Measurements from ENCODE around the gene MIF.
"Not testable (repeated sequence)": the region's sequence is repeated elsewhere in the genome, so short reads cannot be mapped to it uniquely, and the experiment has no call there.

The MIF gene

DNA sequence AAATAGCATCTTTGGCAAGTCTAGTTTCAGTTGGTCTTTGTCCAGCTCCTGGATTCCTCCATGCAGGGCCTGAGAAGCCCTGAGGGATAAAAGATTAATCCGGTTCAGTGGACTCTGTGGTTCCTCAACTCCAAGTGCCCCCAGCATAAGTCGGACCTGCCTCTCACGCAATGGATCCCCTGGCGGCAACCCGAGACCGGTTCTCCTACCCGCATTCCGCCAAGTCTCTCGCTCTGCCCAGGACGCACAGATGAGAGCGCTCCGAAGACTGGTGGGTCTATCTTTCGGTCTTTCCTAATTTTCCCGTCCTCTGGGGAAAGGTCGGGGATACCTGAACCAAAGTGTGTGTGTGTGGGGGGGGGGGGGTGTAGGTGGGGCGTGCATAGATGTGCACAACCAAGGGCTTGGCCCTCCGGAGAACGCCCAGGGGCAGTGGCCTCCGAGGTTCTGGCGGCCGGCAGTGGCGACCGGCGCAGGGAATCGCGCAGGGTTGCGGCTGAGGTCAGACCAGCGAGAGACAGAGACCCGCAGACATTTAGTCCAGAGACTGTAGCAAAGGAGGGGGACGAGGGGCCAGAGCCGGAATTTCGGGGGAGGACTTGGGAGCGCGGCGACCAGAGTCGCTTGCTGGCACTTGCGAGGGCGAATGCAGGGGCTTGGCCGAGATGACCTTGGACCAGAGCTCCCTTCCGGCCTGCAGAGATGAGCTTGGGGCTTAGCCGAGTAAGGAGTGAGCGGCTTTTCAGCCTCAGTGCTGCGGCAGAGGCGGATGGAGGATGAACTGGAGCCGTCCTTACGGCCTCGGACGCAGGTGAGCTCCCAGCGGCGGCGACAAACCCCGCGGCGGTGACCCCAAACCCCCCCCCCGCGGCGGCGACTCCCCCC is 37.2 kb upstream of the MIF start:
- H3K36me3 ChIP-seq (ENCODE audit: control insufficient read depth in 5 of 5, insufficient read depth in 5 of 5, low read length in 5 of 5), result no peaks in the 10 kb centered on the region
- peak overlapping the region in 4 of 5 donors; percentile 60 to 95 (median 77) for H3K9ac ChIP-seq (ENCODE audit: low read length in 5 of 5)
- H3K9me3 ChIP-seq (ENCODE audit: control insufficient read depth in 5 of 5, low read length in 5 of 5), result no peaks in the 10 kb centered on the region
- H3K27ac ChIP-seq (ENCODE audit: low read depth, low read length), result peak overlapping the region; percentile 67
- H3K4me1 ChIP-seq (ENCODE audit: control insufficient read depth in 5 of 5, insufficient read depth in 5 of 5, low read length in 5 of 5), result peaks cover 2 to 22% (median 20%) of the 10 kb centered on the region in 5 donors
- no peaks in the 10 kb centered on the region for H3K27me3 ChIP-seq (ENCODE audit: control insufficient read depth in 5 of 5, insufficient read depth in 4 of 5, low read length in 5 of 5)
- H3K4me3 ChIP-seq (ENCODE audit: low read depth in 1 of 5, low read length in 5 of 5), result peak overlapping the region; percentile 71 to 85 (median 83)

DNA sequence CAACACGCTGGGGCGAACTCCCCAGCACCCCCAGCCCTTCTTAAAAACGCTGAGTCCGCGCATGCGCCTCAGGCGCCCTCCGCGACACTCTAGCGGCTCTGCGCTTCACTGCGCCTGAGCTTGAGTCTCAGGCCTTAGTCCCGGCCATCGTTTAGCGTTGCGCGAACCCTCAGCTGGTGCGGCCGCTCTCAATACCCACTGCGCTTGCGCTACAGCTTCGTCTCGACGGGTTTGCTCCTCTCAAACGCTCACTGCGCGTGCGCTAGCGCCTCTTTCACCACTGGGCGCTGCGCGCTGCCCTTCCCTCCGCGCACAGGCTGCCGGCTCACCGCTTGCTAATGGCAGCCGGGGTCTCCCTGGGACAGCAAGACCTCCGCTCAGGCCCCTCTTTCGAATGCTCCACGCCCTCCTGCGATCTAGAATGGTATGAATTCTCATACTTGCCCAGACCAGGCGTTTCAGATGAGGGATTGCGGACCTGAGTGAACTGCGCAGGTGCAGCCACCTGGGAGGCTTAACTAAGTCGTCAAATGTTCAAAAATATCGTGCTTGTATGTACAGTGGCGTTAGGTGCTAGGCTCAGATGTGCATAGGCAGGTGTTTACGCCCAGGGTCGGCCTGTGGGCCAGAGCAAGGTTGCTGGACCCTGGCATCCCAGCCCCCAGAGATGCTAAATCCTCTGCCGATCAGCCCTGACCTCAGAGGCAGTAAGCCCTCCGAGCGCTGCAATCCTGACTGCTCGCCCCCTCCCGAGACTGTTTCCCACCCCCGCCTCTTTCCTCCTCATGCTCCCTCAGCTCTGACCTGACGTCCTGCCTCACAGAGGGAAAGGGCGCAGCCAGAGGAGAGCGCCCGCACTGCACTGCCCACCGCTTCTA is 36.3 kb upstream of the MIF start, which contains the start of gene SLC2A11:
TSS of gene SLC2A11 (plus strand) at position 270 of the 878 bp plus-strand sequence. CDS start at position 395, 125 bp downstream.
- Histone ChIP-seq H3K4me3 (ENCODE audit: low read depth in 1 of 5, low read length in 5 of 5) (peak within 1 kb of the TSS; percentile 71 to 93 (median 84)), H3K27me3 (ENCODE audit: control insufficient read depth in 5 of 5, insufficient read depth in 4 of 5, low read length in 5 of 5) (no peaks in the 10 kb centered on the region), H3K9ac (ENCODE audit: low read length in 5 of 5) (peak within 1 kb of the TSS; percentile 72 to 95 (median 85)), H3K4me1 (ENCODE audit: control insufficient read depth in 5 of 5, insufficient read depth in 5 of 5, low read length in 5 of 5) (peaks cover 2 to 22% (median 20%) of the 10 kb centered on the region in 5 donors), H3K9me3 (ENCODE audit: control insufficient read depth in 5 of 5, low read length in 5 of 5) (no peaks in the 10 kb centered on the region), H3K36me3 (ENCODE audit: control insufficient read depth in 5 of 5, insufficient read depth in 5 of 5, low read length in 5 of 5) (peaks cover 0 to 3% (median 0%) of the 10 kb centered on the region in 5 donors), H3K27ac (ENCODE audit: low read depth, low read length) (peak within 1 kb of the TSS; percentile 67)

DNA sequence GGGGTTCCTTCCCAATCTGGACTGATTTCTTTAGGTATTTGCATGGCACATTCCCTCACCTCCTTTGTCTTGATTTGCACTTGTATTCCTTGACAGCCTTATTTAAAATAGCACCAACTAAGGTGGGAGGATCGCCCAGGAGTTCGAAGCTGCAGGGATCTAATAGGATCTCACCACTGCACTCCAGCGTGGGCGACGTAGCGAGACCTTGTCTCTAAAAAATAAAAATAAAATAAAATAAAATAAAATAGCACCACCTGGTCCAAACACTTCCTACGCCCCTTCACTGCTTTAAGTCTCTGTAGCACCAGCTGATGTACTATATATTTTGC is 35.7 kb upstream of the MIF start:
- Histone ChIP-seq H3K27ac (ENCODE audit: low read depth, low read length) (no peak overlapping the region), H3K4me3 (ENCODE audit: low read depth in 1 of 5, low read length in 5 of 5) (peak overlapping the region; percentile 71 to 93 (median 84)), H3K9ac (ENCODE audit: low read length in 5 of 5) (peak overlapping the region in 4 of 5 donors; percentile 72 to 91 (median 84)), H3K4me1 (ENCODE audit: control insufficient read depth in 5 of 5, insufficient read depth in 5 of 5, low read length in 5 of 5) (peaks cover 2 to 22% (median 20%) of the 10 kb centered on the region in 5 donors), H3K9me3 (ENCODE audit: control insufficient read depth in 5 of 5, low read length in 5 of 5) (no peaks in the 10 kb centered on the region), H3K36me3 (ENCODE audit: control insufficient read depth in 5 of 5, insufficient read depth in 5 of 5, low read length in 5 of 5) (peaks cover 0 to 8% (median 0%) of the 10 kb centered on the region in 5 donors), H3K27me3 (ENCODE audit: control insufficient read depth in 5 of 5, insufficient read depth in 4 of 5, low read length in 5 of 5) (no peaks in the 10 kb centered on the region)

- Histone ChIP-seq H3K4me1 (ENCODE audit: control insufficient read depth in 5 of 5, insufficient read depth in 5 of 5, low read length in 5 of 5) (peaks cover 2 to 22% (median 20%) of the 10 kb centered on the region in 5 donors), H3K27me3 (ENCODE audit: control insufficient read depth in 5 of 5, insufficient read depth in 4 of 5, low read length in 5 of 5) (no peaks in the 10 kb centered on the region), H3K27ac (ENCODE audit: low read depth, low read length) (no peak overlapping the region), H3K9ac (ENCODE audit: low read length in 5 of 5) (no peak overlapping the region), H3K4me3 (ENCODE audit: low read depth in 1 of 5, low read length in 5 of 5) (no peak overlapping the region), H3K9me3 (ENCODE audit: control insufficient read depth in 5 of 5, low read length in 5 of 5) (no peaks in the 10 kb centered on the region), H3K36me3 (ENCODE audit: control insufficient read depth in 5 of 5, insufficient read depth in 5 of 5, low read length in 5 of 5) (peaks cover 0 to 8% (median 0%) of the 10 kb centered on the region in 5 donors)
Observed at GRCh38 chr22:23859201-23859600, 35.0 kb upstream of the MIF start.

DNA sequence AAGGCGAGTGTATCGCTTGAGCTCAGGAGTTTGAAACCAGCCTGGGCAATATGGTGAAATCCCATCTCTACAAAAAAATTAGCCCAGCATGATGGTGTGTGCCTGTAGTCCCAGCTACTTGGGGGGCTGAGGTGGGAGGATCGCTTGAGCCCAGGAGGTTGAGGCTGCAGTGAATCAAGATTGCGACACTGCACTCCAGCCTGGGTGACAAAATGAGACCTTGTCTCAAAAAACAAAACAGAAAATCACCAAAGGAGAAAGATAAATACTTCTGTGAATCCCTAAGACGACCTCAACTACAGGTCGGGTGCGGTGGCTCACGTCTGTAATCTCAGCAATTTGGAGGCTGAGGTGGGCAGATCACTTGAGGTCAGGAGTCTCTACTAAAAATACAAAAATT is 34.0 kb upstream of the MIF start:
- H3K36me3 ChIP-seq (ENCODE audit: control insufficient read depth in 5 of 5, insufficient read depth in 5 of 5, low read length in 5 of 5); H3K27me3 ChIP-seq (ENCODE audit: control insufficient read depth in 5 of 5, insufficient read depth in 4 of 5, low read length in 5 of 5); H3K9me3 ChIP-seq (ENCODE audit: control insufficient read depth in 5 of 5, low read length in 5 of 5); H3K27ac ChIP-seq (ENCODE audit: low read depth, low read length); H3K9ac ChIP-seq (ENCODE audit: low read length in 5 of 5); H3K4me3 ChIP-seq (ENCODE audit: low read depth in 1 of 5, low read length in 5 of 5): not testable (repeated sequence)
- H3K4me1 ChIP-seq (ENCODE audit: control insufficient read depth in 5 of 5, insufficient read depth in 5 of 5, low read length in 5 of 5), result peaks cover 2 to 22% (median 20%) of the 10 kb centered on the region in 5 donors

- H3K36me3 ChIP-seq (ENCODE audit: control insufficient read depth in 5 of 5, insufficient read depth in 5 of 5, low read length in 5 of 5), result peaks cover 0 to 8% (median 0%) of the 10 kb centered on the region in 5 donors
- H3K9ac ChIP-seq (ENCODE audit: low read length in 5 of 5), result no peak overlapping the region
- H3K9me3 ChIP-seq (ENCODE audit: control insufficient read depth in 5 of 5, low read length in 5 of 5), result no peaks in the 10 kb centered on the region
- H3K27me3 ChIP-seq (ENCODE audit: control insufficient read depth in 5 of 5, insufficient read depth in 4 of 5, low read length in 5 of 5), result no peaks in the 10 kb centered on the region
- no peak overlapping the region for H3K4me3 ChIP-seq (ENCODE audit: low read depth in 1 of 5, low read length in 5 of 5)
- peaks cover 2 to 14% (median 13%) of the 10 kb centered on the region in 5 donors for H3K4me1 ChIP-seq (ENCODE audit: control insufficient read depth in 5 of 5, insufficient read depth in 5 of 5, low read length in 5 of 5)
- H3K27ac ChIP-seq (ENCODE audit: low read depth, low read length), result no peak overlapping the region
Observed at GRCh38 chr22:23862103-23862502, 32.1 kb upstream of the MIF start.

DNA sequence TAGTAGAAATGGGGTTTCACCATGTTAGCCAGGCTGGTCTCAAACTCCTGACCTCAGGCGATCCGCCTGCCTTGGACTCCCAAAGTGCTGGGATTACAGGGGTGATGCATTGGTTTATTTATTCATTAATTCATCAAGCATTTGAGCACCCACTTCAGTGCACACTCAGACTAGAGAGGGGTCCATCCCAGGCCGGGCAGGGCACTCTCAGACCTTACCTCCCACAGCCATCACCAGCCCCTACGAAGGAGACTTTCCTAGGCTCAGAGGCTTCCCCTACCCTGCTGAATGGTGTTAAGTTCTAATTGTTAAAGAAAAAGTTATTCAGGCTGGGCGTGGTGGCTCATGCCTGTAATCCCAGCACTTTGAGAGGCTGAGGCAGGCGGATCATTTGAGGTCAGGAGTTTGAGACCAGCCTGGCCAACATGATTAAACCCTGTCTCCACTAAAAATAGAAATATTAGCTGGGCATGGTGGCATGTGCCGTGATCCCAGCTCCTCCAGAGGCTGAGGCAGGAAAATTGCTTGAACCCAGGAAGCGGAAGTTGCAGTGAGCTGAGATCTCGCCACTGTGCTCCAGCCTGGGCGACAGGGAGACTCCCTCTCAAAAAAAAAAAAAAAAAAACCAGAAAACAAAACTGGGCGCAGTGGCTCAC is 29.6 kb upstream of the MIF start:
- peaks cover 0 to 31% (median 16%) of the 10 kb centered on the region in 5 donors for H3K36me3 ChIP-seq (ENCODE audit: control insufficient read depth in 5 of 5, insufficient read depth in 5 of 5, low read length in 5 of 5)
- H3K9me3 ChIP-seq (ENCODE audit: control insufficient read depth in 5 of 5, low read length in 5 of 5); H3K4me3 ChIP-seq (ENCODE audit: low read depth in 1 of 5, low read length in 5 of 5); H3K27me3 ChIP-seq (ENCODE audit: control insufficient read depth in 5 of 5, insufficient read depth in 4 of 5, low read length in 5 of 5); H3K9ac ChIP-seq (ENCODE audit: low read length in 5 of 5); H3K27ac ChIP-seq (ENCODE audit: low read depth, low read length); H3K4me1 ChIP-seq (ENCODE audit: control insufficient read depth in 5 of 5, insufficient read depth in 5 of 5, low read length in 5 of 5): not testable (repeated sequence)

DNA sequence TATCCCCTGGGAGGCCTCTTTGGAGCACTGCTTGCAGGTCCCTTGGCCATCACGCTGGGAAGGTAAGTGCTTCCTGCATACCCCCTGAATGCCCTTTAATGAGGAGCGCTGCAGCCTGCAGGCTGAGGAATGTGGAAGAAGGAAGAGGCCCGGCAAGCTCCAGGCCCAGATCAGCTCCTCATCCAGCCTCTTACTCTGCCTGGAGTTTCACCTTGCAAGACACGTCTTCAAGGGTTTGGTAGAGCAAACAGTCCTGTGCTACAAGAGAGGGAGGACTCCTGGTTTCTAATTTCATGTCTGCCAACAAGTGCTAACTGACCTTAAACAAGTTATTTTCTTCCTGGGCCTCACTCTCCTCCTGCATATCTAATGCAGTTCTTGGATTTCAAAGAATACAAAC is 25.6 kb upstream of the MIF start:
- Histone ChIP-seq H3K9me3 (ENCODE audit: control insufficient read depth in 5 of 5, low read length in 5 of 5) (no peaks in the 10 kb centered on the region), H3K9ac (ENCODE audit: low read length in 5 of 5) (no peak overlapping the region), H3K27ac (ENCODE audit: low read depth, low read length) (no peak overlapping the region), H3K36me3 (ENCODE audit: control insufficient read depth in 5 of 5, insufficient read depth in 5 of 5, low read length in 5 of 5) (peaks cover 0 to 30% (median 15%) of the 10 kb centered on the region in 5 donors), H3K27me3 (ENCODE audit: control insufficient read depth in 5 of 5, insufficient read depth in 4 of 5, low read length in 5 of 5) (no peaks in the 10 kb centered on the region), H3K4me1 (ENCODE audit: control insufficient read depth in 5 of 5, insufficient read depth in 5 of 5, low read length in 5 of 5) (no peaks in the 10 kb centered on the region), H3K4me3 (ENCODE audit: low read depth in 1 of 5, low read length in 5 of 5) (no peak overlapping the region)

DNA sequence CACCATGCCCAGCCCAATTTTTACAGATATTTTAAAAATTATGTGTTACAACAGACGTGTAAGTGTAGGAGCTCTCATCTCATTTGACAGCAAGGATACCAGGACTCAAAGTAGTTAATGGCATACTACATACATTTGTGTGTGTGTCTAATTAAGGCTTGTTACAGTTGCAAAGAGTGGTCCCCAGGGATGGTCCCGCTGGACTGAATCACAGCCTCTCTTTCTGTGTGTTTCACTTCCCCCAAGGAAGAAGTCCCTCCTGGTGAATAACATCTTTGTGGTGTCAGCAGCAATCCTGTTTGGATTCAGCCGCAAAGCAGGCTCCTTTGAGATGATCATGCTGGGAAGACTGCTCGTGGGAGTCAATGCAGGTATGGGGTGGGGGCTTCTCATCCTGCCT is 19.3 kb upstream of the MIF start:
- H3K9ac ChIP-seq (ENCODE audit: low read length in 5 of 5), result no peak overlapping the region
- no peak overlapping the region for H3K4me3 ChIP-seq (ENCODE audit: low read depth in 1 of 5, low read length in 5 of 5)
- H3K36me3 ChIP-seq (ENCODE audit: control insufficient read depth in 5 of 5, insufficient read depth in 5 of 5, low read length in 5 of 5), result peaks cover 5 to 31% (median 16%) of the 10 kb centered on the region in 5 donors
- H3K4me1 ChIP-seq (ENCODE audit: control insufficient read depth in 5 of 5, insufficient read depth in 5 of 5, low read length in 5 of 5), result no peaks in the 10 kb centered on the region
- no peak overlapping the region for H3K27ac ChIP-seq (ENCODE audit: low read depth, low read length)
- H3K27me3 ChIP-seq (ENCODE audit: control insufficient read depth in 5 of 5, insufficient read depth in 4 of 5, low read length in 5 of 5), result no peaks in the 10 kb centered on the region
- no peaks in the 10 kb centered on the region for H3K9me3 ChIP-seq (ENCODE audit: control insufficient read depth in 5 of 5, low read length in 5 of 5)
